ENCODE data around the gene NXF3. TPM values are rescaled to one million over a fixed set of nuclear protein-coding genes. Genes with fewer than 3 reads are reported as not detected.
"Not testable (repeated sequence)": the region's sequence is repeated elsewhere in the genome, so short reads cannot be mapped to it uniquely, and the experiment has no call there.

The NXF3 gene
- total RNA-seq (1 to 10 TPM; 1.2 to 2.1 (median 2.0) TPM), polyA plus RNA-seq (0.50 TPM)
- long read RNA-seq, donor 1, partial matches to known transcripts = 1 of 1 reads
- long read RNA-seq, donor 1, other reads (novel, unspliced or antisense) = 0 of 1 reads
- long read RNA-seq, donor 2 = 0 reads
- long read RNA-seq, donor 3, partial matches to known transcripts = 1 of 1 reads
- long read RNA-seq, donor 3, other reads (novel, unspliced or antisense) = 0 of 1 reads
- long read RNA-seq, donor 4 = 0 reads

- H3K4me3 ChIP-seq (ENCODE audit: low read length) = no peak within 1 kb of the TSS
- WGBS = 63% methylated on average over 5 of the region's 5 CpGs
- no peak within 1 kb of the TSS for H3K27ac ChIP-seq (ENCODE audit: low read length)
- H3K27me3 ChIP-seq (ENCODE audit: control insufficient read depth, insufficient read depth) = no peaks in the 10 kb centered on the region
- intact Hi-C loops (cut with DNase I) = no loop called here
- H3K4me1 ChIP-seq (ENCODE audit: control insufficient read depth, insufficient read depth, low read length) = no peaks in the 10 kb centered on the region
- H3K9me3 ChIP-seq (ENCODE audit: control insufficient read depth, low read length) = no peaks in the 10 kb centered on the region
- no peak for DNase-seq
- ATAC-seq = no peak
Observed at GRCh38 chrX:103092942-103093341, at the start of gene NXF3. NXF3 (minus strand) TSS chrX:103093143; CDS start chrX:103093023, 120 bp downstream.

- H3K4me3 ChIP-seq (ENCODE audit: low read length); DNase-seq; intact Hi-C loops (cut with DNase I): not testable (repeated sequence)
Observed at GRCh38 chrX:103136528-103136927, 43.6 kb upstream of the NXF3 start.

GRCh38 chrX:103124284-103124683 lies 31.3 kb upstream of the NXF3 start:
- no peak for DNase-seq
- ATAC-seq = no peak
- Histone ChIP-seq H3K4me3 (ENCODE audit: low read length) (no peak overlapping the region), H3K27me3 (ENCODE audit: control insufficient read depth, insufficient read depth) (no peaks in the 10 kb centered on the region), H3K4me1 (ENCODE audit: control insufficient read depth, insufficient read depth, low read length) (no peaks in the 10 kb centered on the region), H3K27ac (ENCODE audit: low read length) (no peak overlapping the region), H3K9me3 (ENCODE audit: control insufficient read depth, low read length) (no peaks in the 10 kb centered on the region)
- intact Hi-C loops (cut with DNase I) = no loop called here

More at GRCh38 chrX:103136528-103136927, 43.6 kb upstream of the NXF3 start:
- not testable (repeated sequence) for H3K4me1 ChIP-seq (ENCODE audit: control insufficient read depth, insufficient read depth, low read length); H3K27ac ChIP-seq (ENCODE audit: low read length); H3K9me3 ChIP-seq (ENCODE audit: control insufficient read depth, low read length); H3K27me3 ChIP-seq (ENCODE audit: control insufficient read depth, insufficient read depth); ATAC-seq
- WGBS = 88% methylated on average over 1 of the region's 2 CpGs

DNA sequence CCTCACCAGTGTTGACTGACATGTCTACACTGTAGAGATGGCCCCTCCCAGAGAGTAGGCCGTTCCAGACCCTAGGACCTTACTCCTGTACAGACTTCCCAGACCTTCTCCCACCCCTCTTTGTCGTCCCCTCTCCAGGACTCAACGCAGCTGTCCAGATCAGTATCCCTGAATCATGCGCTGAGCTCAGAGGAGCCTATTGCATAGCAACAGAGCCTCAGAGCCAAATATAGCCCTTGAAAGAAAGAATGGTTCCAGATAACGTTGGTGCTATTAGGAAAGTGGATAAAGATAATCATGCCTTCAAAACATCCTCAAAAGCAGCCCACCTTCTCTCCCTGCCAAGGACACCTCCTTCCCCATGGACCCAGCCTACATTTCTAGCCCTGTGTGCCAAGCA lies 27.8 kb upstream of the NXF3 start:
- WGBS = 34% methylated on average over 5 of the region's 5 CpGs

GRCh38 chrX:103116970-103117369 lies 24.0 kb upstream of the NXF3 start:
- H3K4me1 ChIP-seq (ENCODE audit: control insufficient read depth, insufficient read depth, low read length); DNase-seq; intact Hi-C loops (cut with DNase I); H3K27me3 ChIP-seq (ENCODE audit: control insufficient read depth, insufficient read depth); ATAC-seq; H3K9me3 ChIP-seq (ENCODE audit: control insufficient read depth, low read length); H3K27ac ChIP-seq (ENCODE audit: low read length); H3K4me3 ChIP-seq (ENCODE audit: low read length): not testable (repeated sequence)
- WGBS = 94% methylated on average over 14 of the region's 14 CpGs

More for the DNA sequence above, 27.8 kb upstream of the NXF3 start:
- Histone ChIP-seq H3K4me3 (ENCODE audit: low read length) (no peak overlapping the region), H3K27me3 (ENCODE audit: control insufficient read depth, insufficient read depth) (no peaks in the 10 kb centered on the region), H3K27ac (ENCODE audit: low read length) (no peak overlapping the region), H3K4me1 (ENCODE audit: control insufficient read depth, insufficient read depth, low read length) (no peaks in the 10 kb centered on the region), H3K9me3 (ENCODE audit: control insufficient read depth, low read length) (no peaks in the 10 kb centered on the region)
- no peak for ATAC-seq
- intact Hi-C loops (cut with DNase I) = no loop called here
- no peak for DNase-seq

- H3K27me3 ChIP-seq (ENCODE audit: control insufficient read depth, insufficient read depth); intact Hi-C loops (cut with DNase I): not testable (repeated sequence)
- 81% methylated on average over 6 of the region's 6 CpGs for WGBS
Observed at GRCh38 chrX:103109497-103109896, 16.6 kb upstream of the NXF3 start.

GRCh38 chrX:103107836-103108235 lies 14.9 kb upstream of the NXF3 start:
- Histone ChIP-seq H3K4me1 (ENCODE audit: control insufficient read depth, insufficient read depth, low read length) (no peaks in the 10 kb centered on the region), H3K4me3 (ENCODE audit: low read length) (no peak overlapping the region), H3K27ac (ENCODE audit: low read length) (no peak overlapping the region), H3K9me3 (ENCODE audit: control insufficient read depth, low read length) (no peaks in the 10 kb centered on the region), H3K27me3 (ENCODE audit: control insufficient read depth, insufficient read depth) (no peaks in the 10 kb centered on the region)
- 88% methylated on average over 4 of the region's 4 CpGs for WGBS
- intact Hi-C loops (cut with DNase I) = no loop called here
- no peak for ATAC-seq
- no peak for DNase-seq

More at GRCh38 chrX:103109497-103109896, 16.6 kb upstream of the NXF3 start:
- not testable (repeated sequence) for H3K4me1 ChIP-seq (ENCODE audit: control insufficient read depth, insufficient read depth, low read length); DNase-seq; ATAC-seq; H3K9me3 ChIP-seq (ENCODE audit: control insufficient read depth, low read length); H3K27ac ChIP-seq (ENCODE audit: low read length); H3K4me3 ChIP-seq (ENCODE audit: low read length)

DNA sequence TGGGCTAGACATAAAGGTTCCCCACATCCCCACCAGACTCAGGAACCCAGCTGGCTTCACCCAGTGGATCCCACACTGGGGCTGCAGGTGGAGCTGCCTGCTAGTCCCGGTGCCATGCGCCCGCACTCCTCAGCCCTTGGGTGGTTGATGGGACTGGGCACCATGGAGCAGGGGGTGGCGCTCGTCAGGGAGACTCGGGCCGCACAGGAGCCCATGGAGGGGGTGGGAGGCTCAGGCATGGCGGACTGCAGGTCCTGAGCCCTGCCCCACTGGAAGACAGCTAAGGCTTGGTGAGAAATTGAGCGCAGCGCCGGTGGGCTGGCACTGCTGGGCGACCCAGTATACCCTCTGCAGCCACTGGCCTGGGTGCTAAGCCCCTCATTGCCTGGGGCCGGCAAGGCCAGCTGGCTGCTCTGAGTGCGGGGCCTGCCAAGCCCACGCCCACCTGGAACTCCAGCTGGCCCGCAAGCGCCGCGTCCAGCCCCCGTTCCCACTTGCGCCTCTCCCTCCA lies 14.3 kb upstream of the NXF3 start:
- H3K4me1 ChIP-seq (ENCODE audit: control insufficient read depth, insufficient read depth, low read length); ATAC-seq; H3K4me3 ChIP-seq (ENCODE audit: low read length); H3K27ac ChIP-seq (ENCODE audit: low read length); H3K27me3 ChIP-seq (ENCODE audit: control insufficient read depth, insufficient read depth); intact Hi-C loops (cut with DNase I); H3K9me3 ChIP-seq (ENCODE audit: control insufficient read depth, low read length): not testable (repeated sequence)
- 95% methylated on average over 20 of the region's 21 CpGs for WGBS
- DNase-seq = peak in 1 of 3 donors; percentile 45

GRCh38 chrX:103104370-103104769 lies 11.4 kb upstream of the NXF3 start:
- ATAC-seq; H3K9me3 ChIP-seq (ENCODE audit: control insufficient read depth, low read length); H3K27ac ChIP-seq (ENCODE audit: low read length); H3K4me3 ChIP-seq (ENCODE audit: low read length); H3K4me1 ChIP-seq (ENCODE audit: control insufficient read depth, insufficient read depth, low read length); intact Hi-C loops (cut with DNase I); H3K27me3 ChIP-seq (ENCODE audit: control insufficient read depth, insufficient read depth): not testable (repeated sequence)
- 89% methylated on average over 26 of the region's 26 CpGs for WGBS
- DNase-seq = peak in 1 of 3 donors; percentile 46

DNA sequence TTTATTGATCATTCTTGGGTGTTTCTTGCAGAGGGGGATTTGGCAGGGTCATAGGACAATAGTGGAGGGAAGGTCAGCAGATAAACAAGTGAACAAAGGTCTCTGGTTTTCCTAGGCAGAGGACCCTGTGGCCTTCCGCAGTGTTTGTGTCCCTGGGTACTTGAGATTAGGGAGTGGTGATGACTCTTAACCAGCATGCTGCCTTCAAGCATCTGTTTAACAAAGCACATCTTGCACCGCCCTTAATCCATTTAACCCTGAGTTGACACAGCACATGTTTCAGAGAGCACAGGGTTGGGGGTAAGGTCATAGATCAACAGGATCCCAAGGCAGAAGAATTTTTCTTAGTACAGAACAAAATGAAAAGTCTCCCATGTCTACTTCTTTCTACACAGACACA lies 10.9 kb upstream of the NXF3 start:
- H3K27me3 ChIP-seq (ENCODE audit: control insufficient read depth, insufficient read depth); ATAC-seq; intact Hi-C loops (cut with DNase I); H3K27ac ChIP-seq (ENCODE audit: low read length); DNase-seq; H3K4me3 ChIP-seq (ENCODE audit: low read length); H3K9me3 ChIP-seq (ENCODE audit: control insufficient read depth, low read length); H3K4me1 ChIP-seq (ENCODE audit: control insufficient read depth, insufficient read depth, low read length): not testable (repeated sequence)
- WGBS = no CpG with 5 or more reads among the region's 2 CpGs

- no peak overlapping the region for H3K4me3 ChIP-seq (ENCODE audit: low read length)
- no peaks in the 10 kb centered on the region for H3K4me1 ChIP-seq (ENCODE audit: control insufficient read depth, insufficient read depth, low read length)
- WGBS = 3% methylated on average over 3 of the region's 3 CpGs
- intact Hi-C loops (cut with DNase I) = no loop called here
- no peak overlapping the region for H3K27ac ChIP-seq (ENCODE audit: low read length)
- ATAC-seq = peak; percentile 45 to 52
- peak in 1 of 3 donors; percentile 57 for DNase-seq
- H3K27me3 ChIP-seq (ENCODE audit: control insufficient read depth, insufficient read depth) = no peaks in the 10 kb centered on the region
- H3K9me3 ChIP-seq (ENCODE audit: control insufficient read depth, low read length) = no peaks in the 10 kb centered on the region
Observed at GRCh38 chrX:103101299-103102042, 8.5 kb upstream of the NXF3 start.

Data from right cardiac atrium (tissue), 5 donors.